Measurements from ENCODE around the gene GPAM. TPM values are rescaled to one million over a fixed set of nuclear protein-coding genes. Genes with fewer than 3 reads are reported as not detected.
A peak's percentile ranks its signal among the peaks of the same experiment; 100 is the strongest.

GPAM gene
- total RNA-seq, 2 donors from 2014 or later: 6.3 to 7.5 TPM

GRCh38 chr10:112218960-112219359 is 35.4 kb upstream of the GPAM start:
- Mint-ChIP-seq H3K9me3 (peaks cover 0 to 6% of the 10 kb centered on the region in 2 donors), H3K27ac (no peak overlapping the region), H3K36me3 (no peaks in the 10 kb centered on the region)
- no peak for ATAC-seq
- DNase-seq (ENCODE audit: low spot score in 2 of 2): no peak

- H3K9me3 Mint-ChIP-seq: peaks cover 0 to 6% of the 10 kb centered on the region in 2 donors
- no peak for DNase-seq (ENCODE audit: low spot score in 2 of 2)
- H3K27ac Mint-ChIP-seq: peak overlapping the region in 1 of 2 donors; percentile 31
- no peaks in the 10 kb centered on the region for H3K36me3 Mint-ChIP-seq
- ATAC-seq: no peak
Observed at GRCh38 chr10:112218036-112218390, 34.4 kb upstream of the GPAM start.

- ATAC-seq (no peak), DNase-seq (ENCODE audit: low spot score in 2 of 2) (no peak)
- Mint-ChIP-seq H3K27ac (no peak overlapping the region), H3K36me3 (no peaks in the 10 kb centered on the region), H3K9me3 (peaks cover 0 to 6% of the 10 kb centered on the region in 2 donors)
Observed at GRCh38 chr10:112217386-112218035, 33.9 kb upstream of the GPAM start.

GRCh38 chr10:112216966-112217365 is 33.4 kb upstream of the GPAM start:
- ATAC-seq (no peak), DNase-seq (ENCODE audit: low spot score in 2 of 2) (no peak)
- H3K9me3 Mint-ChIP-seq: peaks cover 0 to 6% of the 10 kb centered on the region in 2 donors
- no peak overlapping the region for H3K27ac Mint-ChIP-seq
- H3K36me3 Mint-ChIP-seq: no peaks in the 10 kb centered on the region

- no peak for DNase-seq (ENCODE audit: low spot score in 2 of 2)
- peaks cover 0 to 6% of the 10 kb centered on the region in 2 donors for H3K9me3 Mint-ChIP-seq
- no peaks in the 10 kb centered on the region for H3K36me3 Mint-ChIP-seq
- H3K27ac Mint-ChIP-seq: no peak overlapping the region
- no peak for ATAC-seq
Observed at GRCh38 chr10:112216151-112216550, 32.6 kb upstream of the GPAM start.

- ATAC-seq (no peak), DNase-seq (ENCODE audit: low spot score in 2 of 2) (no peak)
- Mint-ChIP-seq H3K27ac (no peak overlapping the region), H3K36me3 (no peaks in the 10 kb centered on the region), H3K9me3 (peaks cover 0 to 3% of the 10 kb centered on the region in 2 donors)
Observed at GRCh38 chr10:112215342-112215774, 31.8 kb upstream of the GPAM start.

GRCh38 chr10:112214298-112214926 is 30.8 kb upstream of the GPAM start:
- Mint-ChIP-seq H3K9me3 (no peaks in the 10 kb centered on the region), H3K27ac (no peak overlapping the region), H3K36me3 (no peaks in the 10 kb centered on the region)
- DNase-seq (ENCODE audit: low spot score in 2 of 2): no peak
- ATAC-seq: no peak

- Mint-ChIP-seq H3K9me3 (no peaks in the 10 kb centered on the region), H3K36me3 (no peaks in the 10 kb centered on the region), H3K27ac (no peak overlapping the region)
- no peak for DNase-seq (ENCODE audit: low spot score in 2 of 2)
- ATAC-seq: no peak
Observed at GRCh38 chr10:112213836-112214235, 30.3 kb upstream of the GPAM start.

DNA sequence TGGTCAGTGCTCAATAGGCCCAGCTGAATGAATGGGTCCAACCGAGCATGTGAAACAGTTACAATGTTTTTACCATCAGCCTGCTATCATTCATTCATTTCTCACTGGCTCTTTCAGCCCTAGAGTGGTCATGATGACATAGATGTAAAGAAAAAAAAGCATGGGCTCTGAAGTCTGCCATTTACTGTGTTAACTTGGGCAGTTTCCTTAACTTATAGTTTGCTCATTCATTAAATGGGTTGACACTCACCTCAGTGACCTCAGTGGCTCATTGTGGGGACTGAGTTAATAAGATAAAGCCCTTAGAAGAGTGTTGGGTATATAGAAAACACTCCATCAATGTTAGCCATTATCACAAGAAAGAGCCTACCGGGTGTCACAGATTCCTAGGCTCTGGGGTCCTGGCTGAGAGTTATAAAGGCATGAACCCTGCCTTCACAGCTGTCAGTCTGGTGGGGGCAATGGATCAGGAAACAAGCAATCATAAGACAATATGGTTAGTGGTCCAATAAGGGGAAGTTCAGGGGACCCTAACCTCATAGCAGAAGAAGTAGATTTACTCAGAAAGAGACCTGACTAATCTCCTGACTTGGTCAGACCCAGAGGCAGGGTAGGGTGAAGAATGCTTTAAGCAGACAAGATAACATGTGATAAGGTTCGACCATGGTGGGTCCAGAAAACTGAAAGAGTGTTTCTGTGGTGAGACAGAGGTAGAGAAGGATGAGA is 29.7 kb upstream of the GPAM start:
- H3K9me3 Mint-ChIP-seq: no peaks in the 10 kb centered on the region
- DNase-seq (ENCODE audit: low spot score in 2 of 2) (no peak), ATAC-seq (peak in 1 of 2 donors; percentile 67)
- no peak overlapping the region for H3K27ac Mint-ChIP-seq
- H3K36me3 Mint-ChIP-seq: no peaks in the 10 kb centered on the region

DNA sequence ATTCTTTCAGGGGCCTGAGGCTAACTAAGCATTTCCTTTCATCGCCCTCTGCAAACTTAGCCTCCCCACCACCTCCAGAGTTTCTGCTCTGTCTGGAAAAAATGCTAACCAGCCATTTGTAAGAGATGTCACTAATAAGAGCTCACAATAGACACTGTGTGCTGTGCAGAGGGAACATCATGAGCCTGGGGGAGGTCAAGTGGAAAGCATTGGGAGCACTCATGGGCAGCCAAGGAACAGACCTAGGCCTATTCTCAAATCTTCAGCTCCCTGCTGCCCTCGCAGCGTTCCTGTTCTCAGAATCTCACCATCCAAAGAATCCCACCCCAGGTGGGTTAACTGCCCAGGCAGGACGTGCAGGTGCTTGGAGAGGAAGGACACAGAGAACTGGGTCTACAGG is 27.1 kb upstream of the GPAM start:
- H3K36me3 Mint-ChIP-seq: no peaks in the 10 kb centered on the region
- no peak for ATAC-seq
- no peak for DNase-seq (ENCODE audit: low spot score in 2 of 2)
- no peak overlapping the region for H3K27ac Mint-ChIP-seq
- no peaks in the 10 kb centered on the region for H3K9me3 Mint-ChIP-seq

DNA sequence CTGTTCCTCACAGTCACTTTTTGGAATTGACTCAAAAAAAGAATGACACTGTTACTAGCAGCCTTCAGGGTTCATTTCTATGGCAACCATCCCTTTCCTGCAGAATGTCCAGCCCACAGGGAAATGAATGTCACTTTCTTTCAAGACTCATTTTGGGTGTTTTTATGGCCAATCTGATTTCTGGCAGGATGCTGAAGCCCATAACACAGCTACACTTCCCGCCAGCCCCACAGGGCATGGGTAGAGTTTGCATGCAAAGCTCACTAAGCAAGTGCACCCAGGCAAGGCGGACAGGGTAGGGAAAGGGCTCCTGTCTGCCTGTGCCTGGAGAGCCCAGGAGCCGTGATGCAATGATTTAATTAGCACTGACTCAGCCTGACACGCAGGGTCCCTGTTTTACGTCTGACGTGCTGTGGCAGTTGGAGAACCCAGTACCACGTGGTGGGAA is 26.1 kb upstream of the GPAM start:
- no peak overlapping the region for H3K27ac Mint-ChIP-seq
- DNase-seq (ENCODE audit: low spot score in 2 of 2) (no peak), ATAC-seq (no peak)
- H3K9me3 Mint-ChIP-seq: no peaks in the 10 kb centered on the region
- H3K36me3 Mint-ChIP-seq: no peaks in the 10 kb centered on the region

GRCh38 chr10:112208997-112209396 is 25.4 kb upstream of the GPAM start:
- no peaks in the 10 kb centered on the region for H3K9me3 Mint-ChIP-seq
- no peak overlapping the region for H3K27ac Mint-ChIP-seq
- no peaks in the 10 kb centered on the region for H3K36me3 Mint-ChIP-seq
- ATAC-seq (peak in 1 of 2 donors; percentile 22), DNase-seq (ENCODE audit: low spot score in 2 of 2) (no peak)

DNA sequence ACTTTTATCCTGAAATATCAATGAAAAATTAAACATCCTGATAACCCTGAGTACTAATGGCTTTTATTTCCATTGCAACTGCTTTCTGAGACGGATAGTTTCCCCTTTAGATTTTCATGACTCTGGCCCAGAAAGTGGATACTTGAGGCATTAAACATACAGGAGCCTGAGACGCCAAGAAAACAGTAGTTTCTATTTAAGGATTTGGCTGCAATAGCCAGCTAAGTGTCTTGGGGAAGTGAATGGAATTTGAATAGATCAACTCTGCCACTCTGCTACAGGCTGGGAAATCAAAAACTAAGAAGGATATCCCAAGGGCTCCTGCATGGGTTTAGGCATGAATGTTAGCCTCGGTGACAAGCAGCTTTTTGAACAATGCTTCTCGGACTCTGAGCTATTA is 24.7 kb upstream of the GPAM start:
- H3K36me3 Mint-ChIP-seq: no peaks in the 10 kb centered on the region
- DNase-seq (ENCODE audit: low spot score in 2 of 2) (no peak), ATAC-seq (no peak)
- no peaks in the 10 kb centered on the region for H3K9me3 Mint-ChIP-seq
- H3K27ac Mint-ChIP-seq: no peak overlapping the region

DNA sequence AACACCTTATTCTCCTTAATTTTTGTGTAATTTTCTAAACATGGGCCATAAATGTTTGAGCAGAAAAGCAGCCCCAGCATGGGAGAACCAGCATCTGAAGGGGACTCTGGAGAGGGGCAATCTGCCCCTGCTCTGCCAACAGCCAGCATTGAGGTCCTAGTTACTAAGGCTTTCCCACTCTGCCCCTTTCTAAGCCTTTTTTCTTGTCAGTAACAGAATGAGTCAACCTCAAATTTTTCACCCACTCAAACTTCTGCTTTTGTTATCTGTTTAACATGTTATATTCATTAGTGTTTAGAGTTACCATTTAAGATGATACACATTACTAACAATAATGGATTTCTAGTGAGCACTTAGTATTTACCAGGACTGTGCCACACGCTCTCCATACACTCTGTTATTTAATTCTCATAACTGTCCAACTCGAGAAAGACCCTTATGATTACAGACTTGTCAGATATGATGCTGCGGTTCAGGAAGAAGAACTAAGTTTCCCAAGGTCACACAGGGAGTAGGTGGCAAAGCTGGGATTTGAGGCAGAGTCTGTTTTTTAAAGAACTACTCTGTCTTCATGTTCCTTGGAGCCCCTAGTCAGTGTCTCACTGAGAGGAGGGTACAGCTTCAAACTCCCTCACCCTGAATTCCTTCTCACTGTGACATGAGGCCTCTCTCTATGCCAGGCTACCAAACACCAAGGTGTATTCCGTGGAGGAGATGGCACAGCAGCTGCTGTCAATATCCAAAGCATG is 19.9 kb upstream of the GPAM start:
- ATAC-seq (peak in 1 of 2 donors; percentile 71), DNase-seq (ENCODE audit: low spot score in 2 of 2) (no peak)
- no peaks in the 10 kb centered on the region for H3K9me3 Mint-ChIP-seq
- H3K27ac Mint-ChIP-seq: no peak overlapping the region
- H3K36me3 Mint-ChIP-seq: no peaks in the 10 kb centered on the region

- Mint-ChIP-seq H3K9me3 (no peaks in the 10 kb centered on the region), H3K27ac (peak overlapping the region; percentile 10 to 86), H3K36me3 (no peaks in the 10 kb centered on the region)
- DNase-seq (ENCODE audit: low spot score in 2 of 2) (no peak), ATAC-seq (peak; percentile 77 to 92)
Observed at GRCh38 chr10:112202561-112203241, 19.1 kb upstream of the GPAM start.

DNA sequence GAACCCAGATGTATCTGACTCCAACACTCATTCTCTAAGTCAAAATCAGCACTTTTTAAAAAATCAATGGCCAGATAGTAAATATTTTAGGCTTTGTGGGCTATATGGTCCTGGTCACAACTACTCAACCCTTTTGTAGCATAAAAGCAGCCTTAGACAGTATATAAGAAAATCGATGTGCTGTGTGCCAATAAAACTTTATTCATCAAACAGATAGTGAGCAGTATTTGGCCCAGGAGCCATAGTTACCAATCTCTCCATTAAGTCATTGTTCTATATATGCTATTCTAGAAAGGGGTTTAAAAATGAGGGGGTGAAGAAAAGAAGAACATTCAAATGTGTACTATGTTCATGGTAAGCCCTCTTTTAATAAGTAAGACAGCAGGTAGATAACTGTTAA is 18.5 kb upstream of the GPAM start:
- ATAC-seq: no peak
- Mint-ChIP-seq H3K9me3 (no peaks in the 10 kb centered on the region), H3K27ac (no peak overlapping the region), H3K36me3 (no peaks in the 10 kb centered on the region)
- DNase-seq (ENCODE audit: low spot score in 2 of 2): no peak
